ENCODE measurements around the gene CDH13. TPM values are rescaled to one million over a fixed set of nuclear protein-coding genes. Genes with fewer than 3 reads are reported as not detected.

CDH13 gene
- total and polyA plus RNA-seq, 2 donors (not counting 1 experiment from before 2014, with no cell fraction given), result 27.6 to 96.7 TPM

GRCh38 chr16:82700541-82701235 is 73.9 kb downstream of the CDH13 start:
- Histone ChIP-seq H3K4me3 (replicated peaks in 1 of 4; ENCODE audit: control extremely low read depth in 1 of 4, insufficient read depth in 1 of 4, low read depth in 3 of 4, low read length in 4 of 4) (no peak overlapping the region), H3K36me3 (ENCODE audit: control insufficient read depth, insufficient read depth, low read length) (no peaks in the 10 kb centered on the region), H3K27me3 (ENCODE audit: control insufficient read depth, insufficient read depth, low read length) (no peaks in the 10 kb centered on the region), H3K4me1 (ENCODE audit: control insufficient read depth, extremely low read depth, insufficient read depth, low read length) (peaks cover 9% of the 10 kb centered on the region), H3K79me2 (ENCODE audit: control insufficient read depth, insufficient read depth, low read length) (no peaks in the 10 kb centered on the region), H3K27ac (ENCODE audit: insufficient read depth, low read length) (no peak overlapping the region), H2AFZ (ENCODE audit: low read length) (no peak overlapping the region), H3K9ac (ENCODE audit: insufficient read depth, low read length) (no peak overlapping the region), H3K9me3 (ENCODE audit: control insufficient read depth, insufficient read depth, low read depth, low read length) (no peaks in the 10 kb centered on the region), H3K4me2 (ENCODE audit: extremely low read depth, insufficient read depth, low read length) (no peak overlapping the region), H4K20me1 (ENCODE audit: control insufficient read depth, extremely low read depth, insufficient read depth, low read length) (no peaks in the 10 kb centered on the region)
- TF ChIP-seq EZH2 (IDR thresholded peaks at IDR 0.05; ENCODE audit: low read length, missing control alignments), result no peak
- TF ChIP-seq, protein P1, sequence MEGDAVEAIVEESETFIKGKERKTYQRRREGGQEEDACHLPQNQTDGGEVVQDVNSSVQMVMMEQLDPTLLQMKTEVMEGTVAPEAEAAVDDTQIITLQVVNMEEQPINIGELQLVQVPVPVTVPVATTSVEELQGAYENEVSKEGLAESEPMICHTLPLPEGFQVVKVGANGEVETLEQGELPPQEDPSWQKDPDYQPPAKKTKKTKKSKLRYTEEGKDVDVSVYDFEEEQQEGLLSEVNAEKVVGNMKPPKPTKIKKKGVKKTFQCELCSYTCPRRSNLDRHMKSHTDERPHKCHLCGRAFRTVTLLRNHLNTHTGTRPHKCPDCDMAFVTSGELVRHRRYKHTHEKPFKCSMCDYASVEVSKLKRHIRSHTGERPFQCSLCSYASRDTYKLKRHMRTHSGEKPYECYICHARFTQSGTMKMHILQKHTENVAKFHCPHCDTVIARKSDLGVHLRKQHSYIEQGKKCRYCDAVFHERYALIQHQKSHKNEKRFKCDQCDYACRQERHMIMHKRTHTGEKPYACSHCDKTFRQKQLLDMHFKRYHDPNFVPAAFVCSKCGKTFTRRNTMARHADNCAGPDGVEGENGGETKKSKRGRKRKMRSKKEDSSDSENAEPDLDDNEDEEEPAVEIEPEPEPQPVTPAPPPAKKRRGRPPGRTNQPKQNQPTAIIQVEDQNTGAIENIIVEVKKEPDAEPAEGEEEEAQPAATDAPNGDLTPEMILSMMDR (conservative IDR thresholded peaks at IDR 0.05 in 1 of 2, IDR thresholded peaks at IDR 0.05 in 1 of 2; ENCODE audit: low read depth in 1 of 2, low read length in 2 of 2), result no peak
- peak; percentile 63 to 69 for DNase-seq (ENCODE audit: low read depth in 2 of 2)

- H3K9ac ChIP-seq (ENCODE audit: insufficient read depth, low read length), result no peak overlapping the region
- no peak overlapping the region for H3K4me3 ChIP-seq (replicated peaks in 1 of 4; ENCODE audit: control extremely low read depth in 1 of 4, insufficient read depth in 1 of 4, low read depth in 3 of 4, low read length in 4 of 4)
- no peaks in the 10 kb centered on the region for H3K9me3 ChIP-seq (ENCODE audit: control insufficient read depth, insufficient read depth, low read depth, low read length)
- H2AFZ ChIP-seq (ENCODE audit: low read length), result no peak overlapping the region
- H3K36me3 ChIP-seq (ENCODE audit: control insufficient read depth, insufficient read depth, low read length), result no peaks in the 10 kb centered on the region
- no peak overlapping the region for H3K27ac ChIP-seq (ENCODE audit: insufficient read depth, low read length)
- H4K20me1 ChIP-seq (ENCODE audit: control insufficient read depth, extremely low read depth, insufficient read depth, low read length), result no peaks in the 10 kb centered on the region
- TF ChIP-seq EZH2 (IDR thresholded peaks at IDR 0.05; ENCODE audit: low read length, missing control alignments), result no peak
- TF ChIP-seq, protein P1 (conservative IDR thresholded peaks at IDR 0.05 in 1 of 2, IDR thresholded peaks at IDR 0.05 in 1 of 2; ENCODE audit: low read depth in 1 of 2, low read length in 2 of 2), result no peak
- H3K27me3 ChIP-seq (ENCODE audit: control insufficient read depth, insufficient read depth, low read length), result no peaks in the 10 kb centered on the region
- peaks cover 9% of the 10 kb centered on the region for H3K4me1 ChIP-seq (ENCODE audit: control insufficient read depth, extremely low read depth, insufficient read depth, low read length)
- no peak for DNase-seq (ENCODE audit: low read depth in 2 of 2)
- H3K4me2 ChIP-seq (ENCODE audit: extremely low read depth, insufficient read depth, low read length), result no peak overlapping the region
- H3K79me2 ChIP-seq (ENCODE audit: control insufficient read depth, insufficient read depth, low read length), result no peaks in the 10 kb centered on the region
These were observed 74.7 kb downstream of the CDH13 start for GRCh38 chr16:82701442-82701955.

- Histone ChIP-seq H2AFZ (ENCODE audit: low read length) (no peak overlapping the region), H3K9me3 (ENCODE audit: control insufficient read depth, insufficient read depth, low read depth, low read length) (no peaks in the 10 kb centered on the region), H3K4me2 (ENCODE audit: extremely low read depth, insufficient read depth, low read length) (no peak overlapping the region), H3K4me3 (replicated peaks in 1 of 4; ENCODE audit: control extremely low read depth in 1 of 4, insufficient read depth in 1 of 4, low read depth in 3 of 4, low read length in 4 of 4) (no peak overlapping the region), H3K27me3 (ENCODE audit: control insufficient read depth, insufficient read depth, low read length) (no peaks in the 10 kb centered on the region), H3K4me1 (ENCODE audit: control insufficient read depth, extremely low read depth, insufficient read depth, low read length) (peaks cover 9% of the 10 kb centered on the region), H3K36me3 (ENCODE audit: control insufficient read depth, insufficient read depth, low read length) (no peaks in the 10 kb centered on the region), H4K20me1 (ENCODE audit: control insufficient read depth, extremely low read depth, insufficient read depth, low read length) (no peaks in the 10 kb centered on the region), H3K79me2 (ENCODE audit: control insufficient read depth, insufficient read depth, low read length) (no peaks in the 10 kb centered on the region), H3K9ac (ENCODE audit: insufficient read depth, low read length) (no peak overlapping the region), H3K27ac (ENCODE audit: insufficient read depth, low read length) (no peak overlapping the region)
- TF ChIP-seq, protein P1 (conservative IDR thresholded peaks at IDR 0.05 in 1 of 2, IDR thresholded peaks at IDR 0.05 in 1 of 2; ENCODE audit: low read depth in 1 of 2, low read length in 2 of 2), result no peak
- no peak for TF ChIP-seq EZH2 (IDR thresholded peaks at IDR 0.05; ENCODE audit: low read length, missing control alignments)
- no peak for DNase-seq (ENCODE audit: low read depth in 2 of 2)
These were observed 76.4 kb downstream of the CDH13 start for GRCh38 chr16:82703161-82703560.

All from fibroblast of lung (primary cell).